ENCODE data around the gene FBP1.
A peak's percentile ranks its signal among the peaks of the same experiment; 100 is the strongest.

FBP1 gene

DNA sequence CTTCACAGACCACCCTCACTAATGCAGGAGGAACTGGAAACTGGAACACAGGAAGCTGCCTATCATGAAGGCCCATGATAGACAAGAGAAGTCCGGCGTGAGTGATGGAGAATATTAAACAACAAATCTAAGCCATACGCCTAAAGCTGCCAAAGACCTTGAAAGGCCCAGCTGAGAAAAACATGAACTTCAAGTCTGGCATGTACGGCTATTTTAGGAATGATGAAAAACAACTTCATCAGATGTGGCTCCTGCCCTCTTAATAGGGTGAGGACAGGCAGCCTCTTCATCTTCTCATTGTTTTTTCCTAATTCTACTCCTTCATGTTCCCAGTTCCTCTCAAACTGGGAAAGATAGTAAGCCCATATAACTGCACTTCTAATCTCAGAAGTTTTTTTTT lies 20.3 kb downstream of the FBP1 start:
- TF ChIP-seq, protein P1, sequence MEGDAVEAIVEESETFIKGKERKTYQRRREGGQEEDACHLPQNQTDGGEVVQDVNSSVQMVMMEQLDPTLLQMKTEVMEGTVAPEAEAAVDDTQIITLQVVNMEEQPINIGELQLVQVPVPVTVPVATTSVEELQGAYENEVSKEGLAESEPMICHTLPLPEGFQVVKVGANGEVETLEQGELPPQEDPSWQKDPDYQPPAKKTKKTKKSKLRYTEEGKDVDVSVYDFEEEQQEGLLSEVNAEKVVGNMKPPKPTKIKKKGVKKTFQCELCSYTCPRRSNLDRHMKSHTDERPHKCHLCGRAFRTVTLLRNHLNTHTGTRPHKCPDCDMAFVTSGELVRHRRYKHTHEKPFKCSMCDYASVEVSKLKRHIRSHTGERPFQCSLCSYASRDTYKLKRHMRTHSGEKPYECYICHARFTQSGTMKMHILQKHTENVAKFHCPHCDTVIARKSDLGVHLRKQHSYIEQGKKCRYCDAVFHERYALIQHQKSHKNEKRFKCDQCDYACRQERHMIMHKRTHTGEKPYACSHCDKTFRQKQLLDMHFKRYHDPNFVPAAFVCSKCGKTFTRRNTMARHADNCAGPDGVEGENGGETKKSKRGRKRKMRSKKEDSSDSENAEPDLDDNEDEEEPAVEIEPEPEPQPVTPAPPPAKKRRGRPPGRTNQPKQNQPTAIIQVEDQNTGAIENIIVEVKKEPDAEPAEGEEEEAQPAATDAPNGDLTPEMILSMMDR (IDR thresholded peaks at IDR 0.05) = no peak
- no peak for DNase-seq (ENCODE audit: low spot score)
- peak overlapping the region in 1 of 2 donors; percentile 2 for H3K27ac ChIP-seq
- no peak overlapping the region for H3K4me3 ChIP-seq

DNA sequence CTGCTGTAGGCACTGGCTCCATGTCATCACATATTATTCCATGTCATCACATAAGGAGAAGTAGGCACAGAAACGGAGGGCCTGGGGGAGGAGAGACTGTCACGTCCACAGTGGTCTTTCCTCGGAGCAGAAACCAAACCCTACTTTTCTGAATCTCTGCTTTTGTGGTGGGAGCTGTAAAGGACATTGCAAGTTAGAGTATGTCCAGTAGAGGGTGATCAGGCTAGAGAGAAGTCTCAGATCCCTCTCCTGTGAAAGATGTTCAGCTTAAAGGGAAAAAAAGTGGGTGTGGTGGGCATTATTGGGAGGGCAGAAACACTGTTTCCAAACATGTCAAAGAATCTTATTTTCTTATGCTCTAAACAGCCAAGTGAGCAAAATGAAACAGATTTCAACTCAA lies 26.3 kb downstream of the FBP1 start:
- Histone ChIP-seq H3K27ac (no peak overlapping the region), H3K4me3 (no peak overlapping the region)
- TF ChIP-seq, protein P1 (IDR thresholded peaks at IDR 0.05) = no peak
- DNase-seq (ENCODE audit: low spot score) = no peak

DNA sequence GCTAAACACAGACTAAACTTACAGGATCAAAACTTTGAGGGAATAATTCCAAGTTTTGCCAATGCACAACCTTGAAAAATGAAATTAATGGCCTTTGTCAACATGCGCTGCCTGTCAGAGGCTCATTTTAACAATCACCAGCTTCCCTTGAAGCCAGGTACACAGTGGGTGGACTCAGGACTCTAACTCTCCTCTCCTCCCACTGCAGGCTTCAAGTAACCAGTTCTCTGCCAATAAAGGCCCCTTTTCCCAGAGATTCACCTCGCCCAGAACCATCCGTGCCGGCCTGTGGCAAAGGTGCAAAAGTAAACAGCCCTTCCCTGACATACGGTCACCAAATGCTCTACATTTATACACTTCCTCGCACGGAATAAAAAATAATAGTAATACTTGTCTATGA lies 27.2 kb downstream of the FBP1 start:
- TF ChIP-seq, protein P1 (IDR thresholded peaks at IDR 0.05) = no peak
- no peak overlapping the region for H3K27ac ChIP-seq
- no peak for DNase-seq (ENCODE audit: low spot score)
- no peak overlapping the region for H3K4me3 ChIP-seq

DNA sequence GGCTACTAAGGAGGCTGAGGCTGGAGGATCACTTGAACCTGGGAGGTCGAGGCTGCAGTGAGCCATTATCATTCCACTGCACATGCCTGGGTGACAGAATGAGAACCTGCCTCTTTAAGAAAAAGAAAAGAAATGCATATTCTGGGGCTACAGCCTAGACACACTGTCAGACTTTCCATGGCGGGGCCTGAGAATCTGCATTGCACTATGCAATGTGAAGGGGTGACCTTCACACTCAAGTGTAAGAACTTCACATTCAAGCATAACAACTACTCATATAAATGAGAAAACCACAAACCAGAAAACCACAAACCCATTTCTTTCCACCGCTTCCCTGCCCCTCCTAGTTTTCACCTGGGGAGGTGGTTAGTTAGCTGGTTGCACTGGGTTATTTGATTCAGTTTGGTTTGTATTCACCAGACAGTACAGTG lies 27.7 kb downstream of the FBP1 start:
- Histone ChIP-seq H3K4me3 (no peak overlapping the region), H3K27ac (no peak overlapping the region)
- TF ChIP-seq, protein P1 (IDR thresholded peaks at IDR 0.05) = no peak
- DNase-seq (ENCODE audit: low spot score) = no peak

DNA sequence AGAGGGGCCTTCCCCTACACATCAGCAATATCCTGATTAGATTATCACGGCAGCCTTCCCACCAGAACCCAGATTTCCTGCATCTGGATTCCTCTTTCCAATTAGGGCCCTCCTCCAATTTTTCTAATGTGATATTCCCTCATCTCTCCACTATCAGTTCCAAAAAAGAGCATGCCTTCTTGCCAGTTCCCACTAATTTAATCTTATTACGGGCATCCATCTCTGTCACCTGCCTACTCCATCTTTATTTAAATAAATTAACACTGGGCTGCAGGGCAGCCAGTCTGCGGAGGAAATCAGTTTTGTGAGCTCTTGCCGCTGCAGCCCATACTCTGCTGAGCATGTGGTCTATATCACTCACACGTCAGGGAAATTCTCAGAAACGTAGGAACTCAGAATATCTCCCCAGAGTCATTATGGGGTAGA lies 29.1 kb downstream of the FBP1 start:
- Histone ChIP-seq H3K27ac (no peak overlapping the region), H3K4me3 (no peak overlapping the region)
- TF ChIP-seq, protein P1 (IDR thresholded peaks at IDR 0.05) = no peak
- DNase-seq (ENCODE audit: low spot score) = no peak

DNA sequence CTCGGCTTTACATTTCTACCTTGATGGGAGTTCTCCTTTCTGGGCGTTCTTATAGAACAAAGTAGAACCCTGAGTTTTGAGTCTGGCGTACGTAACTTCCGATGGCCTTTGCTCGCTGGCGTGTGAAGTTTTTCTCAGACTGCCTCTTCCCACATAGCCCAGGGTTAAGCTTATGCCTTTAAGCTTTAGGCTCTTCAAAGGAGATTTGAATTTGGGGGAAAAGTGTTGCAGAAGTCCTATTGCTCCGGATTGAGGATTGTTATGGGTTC lies 32.0 kb downstream of the FBP1 start:
- Histone ChIP-seq H3K4me3 (no peak overlapping the region), H3K27ac (no peak overlapping the region)
- no peak for DNase-seq (ENCODE audit: low spot score)
- TF ChIP-seq, protein P1 (IDR thresholded peaks at IDR 0.05) = no peak

DNA sequence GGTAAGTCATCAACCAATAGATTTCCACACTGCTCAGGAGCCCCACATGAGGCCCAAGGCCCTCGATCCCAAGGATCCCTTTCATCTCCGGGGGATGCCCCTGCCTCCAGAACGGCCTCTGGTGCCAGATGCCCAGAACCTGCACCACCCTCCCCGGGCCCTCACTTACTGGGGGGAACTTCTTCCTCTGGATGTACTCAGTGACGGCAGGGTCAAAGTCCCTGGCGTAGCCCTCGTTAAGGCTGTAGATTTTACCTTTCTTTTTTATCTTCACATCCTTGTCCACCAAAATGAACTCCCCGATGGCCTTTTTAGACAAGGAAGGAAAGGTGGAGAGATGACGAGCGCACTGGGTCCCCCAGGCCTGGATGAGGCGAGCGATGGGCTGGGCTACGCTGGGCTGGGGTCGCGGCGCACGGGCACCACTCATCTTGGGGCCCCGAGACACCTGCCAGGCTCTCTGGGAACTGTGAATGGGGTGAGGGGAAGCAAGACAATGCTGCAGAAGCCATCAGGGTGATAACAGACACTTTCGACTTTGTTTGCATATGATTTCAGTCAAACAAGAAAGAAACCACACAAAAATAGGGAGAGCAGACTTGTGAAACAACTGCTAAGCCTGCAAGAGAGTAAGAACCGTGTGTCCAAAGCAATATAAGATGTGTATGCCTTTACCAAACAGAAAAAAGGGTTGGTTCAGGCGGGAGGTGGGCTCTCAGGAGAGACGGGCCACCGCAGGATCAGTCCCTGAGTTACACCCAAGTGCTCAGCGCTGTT lies 32.5 kb downstream of the FBP1 start:
- TF ChIP-seq, protein P1 (IDR thresholded peaks at IDR 0.05) = no peak
- Histone ChIP-seq H3K4me3 (no peak overlapping the region), H3K27ac (no peak overlapping the region)
- DNase-seq (ENCODE audit: low spot score) = no peak

All from coronary artery (tissue), 2 donors.